Measurements from ENCODE around the gene ACHE. TPM values are rescaled to one million over a fixed set of nuclear protein-coding genes. Genes with fewer than 3 reads are reported as not detected.
"Not testable (repeated sequence)": the region's sequence is repeated elsewhere in the genome, so short reads cannot be mapped to it uniquely, and the experiment has no call there.

ACHE gene
- total RNA-seq, 1 donor = under 0.01 TPM

GRCh38 chr7:100911484-100911883 is 15.8 kb upstream of the ACHE start:
- no peak overlapping the region for H3K4me2 ChIP-seq (ENCODE audit: insufficient read depth, low read length)
- H3K4me1 ChIP-seq (ENCODE audit: insufficient read depth, low read length) = no peaks in the 10 kb centered on the region
- TF ChIP-seq CTCF (IDR thresholded peaks at IDR 0.05; ENCODE audit: extremely low read depth, low read depth, low read length) = no peak
- no peaks in the 10 kb centered on the region for H3K79me2 ChIP-seq (ENCODE audit: insufficient read depth, low read length)
- H3K27me3 ChIP-seq (ENCODE audit: insufficient read depth, low read length) = peaks cover 3% of the 10 kb centered on the region
- H3K4me3 ChIP-seq (ENCODE audit: insufficient read depth, low read length) = no peak overlapping the region
- DNase-seq (ENCODE audit: insufficient read length, low spot score, missing footprints) = no peak
- no peaks in the 10 kb centered on the region for H4K20me1 ChIP-seq (ENCODE audit: insufficient read depth, low read length)
- H3K9me3 ChIP-seq (ENCODE audit: low read depth, low read length) = no peaks in the 10 kb centered on the region
- H2AFZ ChIP-seq (ENCODE audit: low read length) = no peak overlapping the region
- H3K27ac ChIP-seq (ENCODE audit: low read depth, low read length) = no peak overlapping the region
- H3K36me3 ChIP-seq (ENCODE audit: insufficient read depth, low read length) = no peaks in the 10 kb centered on the region

GRCh38 chr7:100910443-100910842 is 14.8 kb upstream of the ACHE start:
- H2AFZ ChIP-seq (ENCODE audit: low read length); H3K4me3 ChIP-seq (ENCODE audit: insufficient read depth, low read length); H4K20me1 ChIP-seq (ENCODE audit: insufficient read depth, low read length); H3K9me3 ChIP-seq (ENCODE audit: low read depth, low read length); H3K36me3 ChIP-seq (ENCODE audit: insufficient read depth, low read length); DNase-seq (ENCODE audit: insufficient read length, low spot score, missing footprints); H3K27me3 ChIP-seq (ENCODE audit: insufficient read depth, low read length); H3K4me2 ChIP-seq (ENCODE audit: insufficient read depth, low read length); H3K4me1 ChIP-seq (ENCODE audit: insufficient read depth, low read length); H3K27ac ChIP-seq (ENCODE audit: low read depth, low read length); H3K79me2 ChIP-seq (ENCODE audit: insufficient read depth, low read length): not testable (repeated sequence)

GRCh38 chr7:100908512-100908911 is 12.8 kb upstream of the ACHE start:
- DNase-seq (ENCODE audit: insufficient read length, low spot score, missing footprints) = no peak
- Histone ChIP-seq H3K36me3 (ENCODE audit: insufficient read depth, low read length) (no peaks in the 10 kb centered on the region), H3K9me3 (ENCODE audit: low read depth, low read length) (peaks cover 2% of the 10 kb centered on the region), H3K4me2 (ENCODE audit: insufficient read depth, low read length) (no peak overlapping the region), H3K4me1 (ENCODE audit: insufficient read depth, low read length) (no peaks in the 10 kb centered on the region), H3K27ac (ENCODE audit: low read depth, low read length) (no peak overlapping the region), H2AFZ (ENCODE audit: low read length) (no peak overlapping the region), H4K20me1 (ENCODE audit: insufficient read depth, low read length) (no peaks in the 10 kb centered on the region), H3K27me3 (ENCODE audit: insufficient read depth, low read length) (peaks cover 3% of the 10 kb centered on the region), H3K79me2 (ENCODE audit: insufficient read depth, low read length) (no peaks in the 10 kb centered on the region), H3K4me3 (ENCODE audit: insufficient read depth, low read length) (no peak overlapping the region)
- TF ChIP-seq CTCF (IDR thresholded peaks at IDR 0.05; ENCODE audit: extremely low read depth, low read depth, low read length) = no peak

GRCh38 chr7:100902638-100903037 is 7.0 kb upstream of the ACHE start:
- TF ChIP-seq CTCF (IDR thresholded peaks at IDR 0.05; ENCODE audit: extremely low read depth, low read depth, low read length) = no peak
- no peak overlapping the region for H3K4me3 ChIP-seq (ENCODE audit: insufficient read depth, low read length)

More at GRCh38 chr7:100902638-100903037, 7.0 kb upstream of the ACHE start:
- Histone ChIP-seq H3K9me3 (ENCODE audit: low read depth, low read length) (peaks cover 2% of the 10 kb centered on the region), H3K4me2 (ENCODE audit: insufficient read depth, low read length) (no peak overlapping the region), H3K27me3 (ENCODE audit: insufficient read depth, low read length) (peaks cover 7% of the 10 kb centered on the region), H3K36me3 (ENCODE audit: insufficient read depth, low read length) (no peaks in the 10 kb centered on the region), H3K27ac (ENCODE audit: low read depth, low read length) (no peak overlapping the region), H3K79me2 (ENCODE audit: insufficient read depth, low read length) (no peaks in the 10 kb centered on the region), H4K20me1 (ENCODE audit: insufficient read depth, low read length) (no peaks in the 10 kb centered on the region), H2AFZ (ENCODE audit: low read length) (no peak overlapping the region), H3K4me1 (ENCODE audit: insufficient read depth, low read length) (no peaks in the 10 kb centered on the region)
- DNase-seq (ENCODE audit: insufficient read length, low spot score, missing footprints) = peak; percentile 15
